ENCODE results near the gene SPSB3. TPM values are rescaled to one million over a fixed set of nuclear protein-coding genes. Genes with fewer than 3 reads are reported as not detected.

SPSB3 gene
- total and polyA plus RNA-seq, 9 of the 15 experiments (the other 6 are each of a cell fraction or from before 2014, with no cell fraction given), result 0.39 to 37.4 (median 7.1) TPM

GRCh38 chr16:1770328-1771187 lies 11.8 kb downstream of the SPSB3 start (continued):
- TF ChIP-seq HDAC1 (IDR thresholded peaks at IDR 0.05) (peak in 1 of 2 experiments; percentile 14; a peak in 1 of 4 replicates), CREB1 (IDR thresholded peaks at IDR 0.05) (no peak; the same call in 1 of the 2 replicates), CREB1 (CRISPR knock-in tag; IDR thresholded peaks at IDR 0.05) (no peak), CEBPZ (IDR thresholded peaks at IDR 0.05; ENCODE audit: borderline replicate concordance, low read depth, low read length) (no peak), RFX1 (IDR thresholded peaks at IDR 0.05) (no peak), CCAR2 (IDR thresholded peaks at IDR 0.05; ENCODE audit: low read depth, low read length) (no peak), ATF4 (CRISPR knock-in tag; IDR thresholded peaks at IDR 0.05) (no peak), ZNF766 (CRISPR knock-in tag; conservative IDR thresholded peaks at IDR 0.05) (no peak), RAD51 (IDR thresholded peaks at IDR 0.05; ENCODE audit: borderline replicate concordance, low read depth) (no peak), HDGF (IDR thresholded peaks at IDR 0.05) (no peak), SMAD4 (CRISPR knock-in tag; conservative IDR thresholded peaks at IDR 0.05) (no peak), STAT5A (IDR thresholded peaks at IDR 0.05; ENCODE audit: borderline replicate concordance, low read length) (no peak), CTBP1 (IDR thresholded peaks at IDR 0.05; ENCODE audit: borderline replicate concordance) (no peak), KHSRP (IDR thresholded peaks at IDR 0.05) (no peak), NFIC (IDR thresholded peaks at IDR 0.05) (peak; percentile 89), ZNF551 (CRISPR knock-in tag; IDR thresholded peaks at IDR 0.05) (no peak), CBX1 (IDR thresholded peaks at IDR 0.05; ENCODE audit: low read depth) (no peak)
- TF ChIP-seq, protein P1, sequence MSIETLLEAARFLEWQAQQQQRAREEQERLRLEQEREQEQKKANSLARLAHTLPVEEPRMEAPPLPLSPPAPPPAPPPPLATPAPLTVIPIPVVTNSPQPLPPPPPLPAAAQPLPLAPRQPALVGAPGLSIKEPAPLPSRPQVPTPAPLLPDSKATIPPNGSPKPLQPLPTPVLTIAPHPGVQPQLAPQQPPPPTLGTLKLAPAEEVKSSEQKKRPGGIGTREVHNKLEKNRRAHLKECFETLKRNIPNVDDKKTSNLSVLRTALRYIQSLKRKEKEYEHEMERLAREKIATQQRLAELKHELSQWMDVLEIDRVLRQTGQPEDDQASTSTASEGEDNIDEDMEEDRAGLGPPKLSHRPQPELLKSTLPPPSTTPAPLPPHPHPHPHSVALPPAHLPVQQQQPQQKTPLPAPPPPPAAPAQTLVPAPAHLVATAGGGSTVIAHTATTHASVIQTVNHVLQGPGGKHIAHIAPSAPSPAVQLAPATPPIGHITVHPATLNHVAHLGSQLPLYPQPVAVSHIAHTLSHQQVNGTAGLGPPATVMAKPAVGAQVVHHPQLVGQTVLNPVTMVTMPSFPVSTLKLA (conservative IDR thresholded peaks at IDR 0.05), result no peak
- TF ChIP-seq, protein P2, sequence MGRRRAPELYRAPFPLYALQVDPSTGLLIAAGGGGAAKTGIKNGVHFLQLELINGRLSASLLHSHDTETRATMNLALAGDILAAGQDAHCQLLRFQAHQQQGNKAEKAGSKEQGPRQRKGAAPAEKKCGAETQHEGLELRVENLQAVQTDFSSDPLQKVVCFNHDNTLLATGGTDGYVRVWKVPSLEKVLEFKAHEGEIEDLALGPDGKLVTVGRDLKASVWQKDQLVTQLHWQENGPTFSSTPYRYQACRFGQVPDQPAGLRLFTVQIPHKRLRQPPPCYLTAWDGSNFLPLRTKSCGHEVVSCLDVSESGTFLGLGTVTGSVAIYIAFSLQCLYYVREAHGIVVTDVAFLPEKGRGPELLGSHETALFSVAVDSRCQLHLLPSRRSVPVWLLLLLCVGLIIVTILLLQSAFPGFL (CRISPR knock-in tag; IDR thresholded peaks at IDR 0.05), result no peak
- TF ChIP-seq, protein P3, sequence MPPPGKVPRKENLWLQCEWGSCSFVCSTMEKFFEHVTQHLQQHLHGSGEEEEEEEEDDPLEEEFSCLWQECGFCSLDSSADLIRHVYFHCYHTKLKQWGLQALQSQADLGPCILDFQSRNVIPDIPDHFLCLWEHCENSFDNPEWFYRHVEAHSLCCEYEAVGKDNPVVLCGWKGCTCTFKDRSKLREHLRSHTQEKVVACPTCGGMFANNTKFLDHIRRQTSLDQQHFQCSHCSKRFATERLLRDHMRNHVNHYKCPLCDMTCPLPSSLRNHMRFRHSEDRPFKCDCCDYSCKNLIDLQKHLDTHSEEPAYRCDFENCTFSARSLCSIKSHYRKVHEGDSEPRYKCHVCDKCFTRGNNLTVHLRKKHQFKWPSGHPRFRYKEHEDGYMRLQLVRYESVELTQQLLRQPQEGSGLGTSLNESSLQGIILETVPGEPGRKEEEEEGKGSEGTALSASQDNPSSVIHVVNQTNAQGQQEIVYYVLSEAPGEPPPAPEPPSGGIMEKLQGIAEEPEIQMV (tag; conservative IDR thresholded peaks at IDR 0.05; ENCODE audit: low read depth), result no peak

All from K562 (cell line).